ENCODE results near the gene PALM2AKAP2.
A peak's percentile ranks its signal among the peaks of the same experiment; 100 is the strongest.
"Not testable (repeated sequence)": the region's sequence is repeated elsewhere in the genome, so short reads cannot be mapped to it uniquely, and the experiment has no call there.

The PALM2AKAP2 gene

DNA sequence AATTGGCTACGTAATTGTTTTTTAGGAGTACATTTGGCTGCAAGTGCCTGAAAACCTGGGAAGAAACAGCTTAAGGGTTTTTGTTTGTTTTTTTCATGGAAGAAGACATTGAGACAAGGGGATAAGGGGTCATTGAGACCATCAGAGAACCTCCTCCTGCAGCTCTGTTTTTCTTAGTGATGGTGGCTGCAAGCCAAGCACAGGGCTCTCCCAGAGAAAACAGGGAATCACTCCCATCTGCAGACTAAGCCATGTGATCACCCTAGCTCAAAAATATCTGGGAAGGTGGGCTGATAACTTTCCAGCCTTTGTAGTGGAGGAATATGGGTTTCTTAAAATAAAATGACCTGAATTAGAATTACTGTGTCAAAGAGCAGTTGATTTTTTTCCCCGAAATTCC, 25.1 kb downstream of the PALM2AKAP2 start:
- no peak for DNase-seq (ENCODE audit: low spot score)

DNA sequence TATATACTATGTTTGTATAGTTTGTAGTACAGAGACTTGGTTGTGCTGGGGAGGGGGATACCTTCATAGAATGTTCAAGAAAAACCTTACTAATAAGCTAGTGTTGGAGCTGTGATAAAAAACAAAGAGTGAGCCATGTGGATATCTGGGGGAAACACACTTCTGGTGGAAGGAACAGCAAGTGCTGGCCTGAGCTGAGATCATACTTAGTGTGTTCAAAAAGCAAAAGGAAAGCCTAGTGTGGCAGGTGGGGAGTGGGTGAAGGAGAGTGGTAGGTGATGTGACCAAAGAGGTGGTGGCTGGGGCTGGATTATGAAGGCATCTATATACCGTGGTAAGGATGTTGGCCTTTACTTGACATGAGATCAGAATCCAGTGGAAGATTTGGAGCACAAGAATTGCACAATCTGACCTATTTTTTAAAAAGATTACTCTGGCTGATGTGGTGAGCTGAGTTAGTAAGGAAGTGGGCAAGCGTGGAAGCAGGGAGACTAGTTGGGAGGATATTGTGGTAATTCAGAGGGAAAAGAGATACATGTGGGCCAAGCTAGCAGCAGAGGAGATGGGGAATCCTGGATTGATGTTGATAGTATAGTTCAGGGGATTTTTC, 26.6 kb downstream of the PALM2AKAP2 start:
- DNase-seq (ENCODE audit: low spot score): no peak

DNA sequence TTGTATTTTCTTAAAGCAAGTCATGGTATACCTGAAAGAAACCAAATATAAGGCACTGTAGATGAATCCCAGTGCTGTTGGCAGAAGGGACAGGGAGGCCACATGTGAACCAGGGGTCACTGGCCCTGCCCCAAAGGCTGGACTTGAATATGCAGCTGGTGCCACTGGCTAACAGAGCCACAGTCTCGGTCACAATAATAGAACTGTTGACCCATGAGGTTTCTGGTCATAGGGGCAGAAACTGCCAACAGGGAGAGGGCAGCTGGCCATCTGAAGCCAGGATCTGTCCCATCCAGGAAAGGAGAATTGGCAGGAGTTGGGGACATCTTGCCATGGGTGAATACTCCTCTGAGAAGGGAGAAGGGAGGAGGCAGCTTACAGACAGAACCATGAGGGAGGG, 31.9 kb downstream of the PALM2AKAP2 start:
- no peak for DNase-seq (ENCODE audit: low spot score)

DNA sequence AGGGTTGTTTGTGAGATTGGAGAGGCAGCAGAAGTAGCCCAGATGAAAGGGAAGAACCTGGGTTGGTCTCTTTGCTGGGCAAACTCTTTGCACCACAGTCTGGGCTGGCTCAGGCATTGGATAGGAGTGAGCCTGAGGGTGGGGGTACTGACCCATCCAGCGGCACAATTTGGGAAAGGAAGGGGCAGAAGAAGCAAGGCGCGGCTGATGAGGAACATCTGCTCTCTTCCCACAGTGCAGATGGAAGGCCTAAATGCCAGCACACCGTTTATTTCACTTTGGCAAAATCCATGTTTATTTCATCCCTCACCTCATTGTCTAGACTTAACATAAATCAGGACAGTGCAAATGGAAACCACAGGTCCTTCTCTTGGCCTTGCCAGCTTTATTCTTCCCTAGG, 32.3 kb downstream of the PALM2AKAP2 start:
- DNase-seq (ENCODE audit: low spot score): no peak

DNA sequence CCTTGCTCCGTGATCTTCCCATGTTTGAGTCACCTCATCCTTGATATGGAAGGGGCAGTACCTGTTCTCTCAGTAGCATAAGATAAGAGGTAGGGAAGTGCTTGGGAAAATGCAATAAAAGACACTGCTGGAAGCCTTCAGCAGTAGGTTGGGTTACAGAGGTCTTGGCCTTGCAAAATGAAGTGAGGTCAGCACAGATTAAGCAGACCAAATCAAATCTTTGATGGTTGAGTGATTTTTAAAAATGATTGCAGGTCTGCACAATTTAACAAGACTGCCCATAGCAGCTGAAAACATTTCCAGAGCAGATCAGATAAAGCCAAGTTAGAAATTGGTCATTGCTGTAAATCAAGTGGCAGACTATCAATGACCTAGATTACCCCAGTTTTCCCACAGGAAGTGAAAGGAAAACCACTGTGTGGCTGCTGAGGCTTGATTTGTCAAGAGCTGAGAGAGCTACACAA, 32.9 kb downstream of the PALM2AKAP2 start:
- DNase-seq (ENCODE audit: low spot score): peak; percentile 4

DNA sequence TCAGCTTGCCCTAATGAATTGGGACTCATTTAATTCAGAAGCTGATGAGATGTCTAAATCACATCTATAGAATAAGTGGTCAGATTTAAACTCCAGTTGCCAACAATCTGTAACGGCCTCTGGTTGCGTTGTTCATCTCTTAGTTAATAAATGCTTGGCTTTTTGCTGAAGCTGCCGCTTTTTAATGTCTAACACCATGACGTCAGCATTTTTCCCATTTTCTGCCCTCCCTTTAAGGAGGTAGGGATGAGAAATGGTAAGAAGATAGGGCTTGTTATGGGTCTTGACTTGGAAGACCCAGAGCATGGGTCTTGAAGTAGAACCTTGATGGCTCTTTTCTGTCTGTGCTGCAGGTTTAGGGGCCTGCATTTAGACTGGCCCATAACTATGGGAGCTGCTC, 33.3 kb downstream of the PALM2AKAP2 start:
- DNase-seq (ENCODE audit: low spot score): no peak

DNA sequence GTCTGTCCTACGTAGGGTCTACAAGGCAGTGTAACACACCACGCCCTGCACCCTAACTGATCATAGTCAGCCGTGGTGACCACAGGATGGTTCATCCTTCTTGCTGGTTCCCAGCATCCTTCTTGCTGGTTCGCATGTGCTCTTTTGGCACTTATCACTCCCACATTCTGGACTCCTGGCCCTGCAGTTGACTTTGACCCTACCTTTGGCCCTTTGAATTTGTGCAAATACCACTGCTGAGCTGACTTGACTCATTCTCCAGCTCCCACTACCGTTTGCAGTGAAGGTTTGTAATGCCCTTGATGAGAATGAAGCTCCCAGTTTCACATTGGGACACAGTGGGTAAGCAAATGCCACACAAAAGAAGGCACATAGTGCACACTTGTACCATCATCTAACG, 33.8 kb downstream of the PALM2AKAP2 start:
- no peak for DNase-seq (ENCODE audit: low spot score)

DNA sequence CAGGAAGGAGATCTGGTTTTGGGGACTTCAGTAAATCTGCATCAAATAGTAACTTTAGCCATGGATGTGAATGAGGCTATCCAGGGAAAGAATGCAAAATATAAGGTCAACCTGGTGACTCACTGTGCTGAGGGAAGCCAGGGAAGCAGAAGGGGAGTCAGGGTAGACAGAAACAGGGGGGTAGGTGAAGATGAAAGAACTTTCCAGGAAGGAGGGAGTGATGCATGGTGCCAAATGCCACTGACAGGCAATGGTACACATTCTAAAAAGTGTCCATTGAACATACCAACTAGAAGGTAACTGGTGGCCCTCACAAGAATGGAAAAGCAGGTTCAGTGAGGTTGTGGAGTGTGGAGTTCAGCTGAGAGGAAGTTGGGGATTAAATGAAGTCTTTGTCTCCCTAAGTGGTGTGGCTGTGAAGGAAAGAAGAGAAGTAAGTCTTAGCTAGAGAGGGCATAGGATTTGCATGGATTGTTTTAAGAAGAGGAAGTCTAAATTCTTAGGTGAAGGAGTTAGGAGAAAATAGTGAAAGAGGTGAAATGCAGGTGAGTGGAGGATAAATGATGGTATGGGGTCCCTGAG, 35.5 kb downstream of the PALM2AKAP2 start:
- DNase-seq (ENCODE audit: low spot score): no peak

DNA sequence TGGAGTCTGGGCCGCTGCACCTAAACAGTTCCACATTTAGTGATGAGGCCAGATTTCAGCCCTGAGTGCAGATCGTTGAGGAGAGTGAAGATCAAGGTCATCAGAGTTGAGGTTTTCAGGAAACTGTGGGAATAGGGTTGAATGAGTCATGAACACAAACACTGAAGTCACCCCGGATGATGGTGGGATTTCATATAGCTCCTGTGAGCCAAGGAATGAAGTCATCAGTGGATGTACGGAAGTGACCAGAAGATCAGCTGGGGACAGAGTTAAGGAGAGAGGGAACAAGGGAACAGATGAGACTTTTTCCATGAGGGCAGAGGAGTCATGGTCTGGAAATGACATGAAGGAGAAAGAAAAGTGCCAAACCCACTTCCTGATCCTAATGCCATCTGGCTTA, 36.5 kb downstream of the PALM2AKAP2 start:
- no peak for DNase-seq (ENCODE audit: low spot score)

DNA sequence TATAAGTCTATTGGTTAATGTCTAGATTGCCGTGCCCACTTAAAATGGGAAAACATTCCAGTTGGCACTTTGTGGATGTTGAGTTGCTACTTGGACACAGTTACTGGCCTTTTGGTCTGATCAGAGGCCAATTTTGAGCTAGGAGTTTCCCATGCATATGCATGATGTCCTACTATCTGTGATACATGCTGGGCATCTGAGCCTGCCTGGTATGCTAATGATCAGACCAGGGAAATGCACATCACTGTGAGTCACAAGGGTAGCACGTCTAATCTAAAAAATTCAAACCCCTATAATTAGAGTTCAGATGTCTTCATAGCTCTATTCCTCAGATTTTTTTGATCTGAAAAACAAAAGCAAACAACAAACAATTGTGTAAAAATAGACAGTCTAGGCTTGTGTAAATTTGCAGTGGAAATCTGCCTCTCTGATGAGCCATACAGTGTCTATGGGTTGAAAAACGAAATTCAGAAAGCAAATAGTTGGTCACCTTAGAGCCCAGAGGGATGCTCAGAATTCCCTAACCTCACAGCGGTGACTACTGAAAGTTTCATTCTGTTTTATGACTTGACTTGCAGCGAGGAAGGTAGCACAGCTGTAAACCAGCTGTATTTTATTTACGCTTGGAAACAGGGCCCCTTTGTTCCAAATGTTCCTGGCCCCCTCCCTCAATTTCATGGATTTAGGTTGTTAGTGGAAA, 37.3 kb downstream of the PALM2AKAP2 start:
- DNase-seq (ENCODE audit: low spot score): no peak

DNA sequence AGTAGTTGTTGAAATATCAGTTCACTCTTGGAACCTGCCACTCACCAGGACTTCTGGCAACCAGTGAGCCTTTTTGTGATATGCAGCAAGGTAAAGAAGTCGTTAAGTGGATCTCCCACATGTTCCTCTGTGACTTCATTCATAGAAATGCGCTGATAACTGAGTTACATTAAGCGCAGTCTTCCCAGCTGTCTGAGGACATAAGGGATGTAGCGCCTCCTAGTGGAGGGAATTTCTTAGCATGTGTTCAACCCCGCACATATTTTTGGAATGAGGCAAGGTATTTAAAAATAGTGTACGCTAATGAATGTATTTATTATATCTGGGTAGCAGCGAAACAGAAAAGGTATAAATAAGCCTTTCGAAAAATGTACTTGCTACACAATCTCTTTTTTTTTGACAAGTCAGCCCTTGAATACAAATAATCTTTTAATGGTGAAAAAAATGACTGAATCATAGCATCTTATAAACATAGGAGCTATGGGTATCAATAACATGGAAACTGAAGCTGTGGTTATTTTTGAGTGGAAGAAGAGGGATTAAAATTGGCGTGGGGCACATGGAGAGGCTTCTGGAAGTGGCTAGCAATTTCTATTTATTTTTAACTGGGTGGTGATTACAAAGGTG, 38.0 kb downstream of the PALM2AKAP2 start:
- DNase-seq (ENCODE audit: low spot score): peak; percentile 74

DNA sequence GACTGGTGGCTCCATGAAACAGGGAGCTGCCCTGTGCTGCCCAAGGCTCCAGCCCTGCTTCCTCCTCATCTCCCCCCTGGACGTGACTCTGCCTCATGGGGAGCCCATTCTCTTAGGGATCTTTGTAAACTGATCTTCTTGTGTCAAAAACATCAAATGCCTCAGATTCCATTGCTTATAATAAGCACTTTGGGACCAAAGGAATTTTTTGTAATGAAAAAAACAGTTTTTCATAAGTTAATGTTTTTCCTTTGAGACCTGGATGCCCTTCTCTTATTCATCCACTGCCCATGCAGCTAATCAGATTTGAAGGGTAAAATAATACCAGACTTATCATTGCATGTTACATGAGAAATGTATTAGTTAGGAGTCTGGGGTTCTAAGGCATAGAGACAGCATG, 41.7 kb downstream of the PALM2AKAP2 start:
- no peak for DNase-seq (ENCODE audit: low spot score)

DNA sequence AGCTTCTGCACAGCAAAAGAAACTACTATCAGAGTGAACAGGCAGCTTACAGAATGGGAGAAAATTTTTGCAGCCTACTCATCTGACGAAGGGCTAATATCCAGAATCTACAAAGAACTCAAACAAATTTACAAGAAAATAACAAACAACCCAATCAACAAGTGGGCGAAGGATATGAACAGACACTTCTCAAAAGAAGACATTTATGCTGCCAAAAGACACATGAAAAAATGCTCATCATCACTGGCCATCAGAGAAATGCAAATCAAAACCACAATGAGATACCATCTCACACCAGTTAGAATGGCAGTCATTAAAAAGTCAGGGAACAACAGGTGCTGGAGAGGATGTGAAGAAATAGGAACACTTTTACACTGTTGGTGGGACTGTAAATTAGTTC, 45.4 kb downstream of the PALM2AKAP2 start:
- not testable (repeated sequence) for DNase-seq (ENCODE audit: low spot score)

DNA sequence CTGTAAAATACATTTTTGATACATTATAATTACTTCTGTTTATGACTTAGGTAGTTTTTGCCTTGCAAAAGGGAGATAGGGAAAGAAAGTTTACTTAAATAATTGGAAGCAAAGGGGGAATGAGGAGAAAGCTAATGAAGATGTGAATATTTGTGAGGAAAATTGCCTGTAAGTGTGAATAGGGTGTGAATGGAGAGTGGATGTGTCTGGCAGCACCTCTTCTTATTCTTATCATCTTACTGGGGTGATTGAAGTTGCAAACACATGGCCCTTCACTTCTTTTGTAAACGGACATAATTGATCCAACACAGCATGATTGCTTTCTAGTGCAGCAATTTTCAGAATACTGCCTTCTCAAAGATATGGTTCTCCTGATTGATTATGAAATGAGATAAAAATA, 46.6 kb downstream of the PALM2AKAP2 start:
- no peak for DNase-seq (ENCODE audit: low spot score)

DNA sequence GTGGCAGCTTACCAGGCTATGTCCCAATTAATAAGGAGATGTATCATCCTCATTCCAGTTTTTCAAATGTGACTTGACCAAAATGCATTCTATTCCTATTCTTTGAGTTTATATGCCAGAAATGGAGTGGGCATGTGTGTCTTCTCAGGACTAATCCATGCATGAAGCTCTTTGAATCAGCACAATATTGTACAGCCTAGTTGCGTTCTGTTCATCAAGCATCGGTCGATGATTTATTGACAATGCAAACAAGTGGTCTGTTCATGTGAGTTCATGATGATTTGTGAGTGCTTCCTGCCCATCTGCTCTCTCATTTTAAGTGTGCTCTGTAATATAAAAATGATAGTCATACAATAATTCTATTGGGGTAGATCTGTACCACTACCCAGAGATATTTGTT, 48.3 kb downstream of the PALM2AKAP2 start:
- DNase-seq (ENCODE audit: low spot score): no peak

Data from activated CD4-positive, alpha-beta T cell treated with anti-CD3 and anti-CD28 coated beads, Interleukin-2, Interleukin-4, amounts not matched to agents 100 ng/mL and 50 ng/mL, durations not matched to agents 16 hours and 8 hours (primary cell).